ENCODE results near the gene CSF1.
"Not testable (repeated sequence)": the region's sequence is repeated elsewhere in the genome, so short reads cannot be mapped to it uniquely, and the experiment has no call there.

The CSF1 gene

DNA sequence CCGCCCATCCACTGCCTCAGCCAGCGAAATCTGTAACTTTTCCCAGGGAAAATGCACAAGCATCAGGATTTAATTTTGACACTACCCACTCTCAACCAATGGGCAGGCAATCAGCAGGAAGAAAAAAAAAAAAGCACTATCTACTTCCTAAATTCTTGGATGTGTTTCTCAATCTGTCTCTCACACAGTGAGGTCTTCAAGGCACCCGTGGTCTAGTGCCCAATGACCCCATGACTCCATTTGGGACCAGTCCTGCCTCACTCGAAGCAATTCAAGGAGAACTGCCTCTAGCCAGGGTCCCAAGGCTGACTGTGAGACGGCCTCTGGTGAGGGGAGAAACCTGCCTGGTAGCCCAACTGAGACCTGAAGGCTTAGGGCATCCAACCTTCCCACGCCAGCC is 35.9 kb downstream of the CSF1 start:
- no peak for DNase-seq

DNA sequence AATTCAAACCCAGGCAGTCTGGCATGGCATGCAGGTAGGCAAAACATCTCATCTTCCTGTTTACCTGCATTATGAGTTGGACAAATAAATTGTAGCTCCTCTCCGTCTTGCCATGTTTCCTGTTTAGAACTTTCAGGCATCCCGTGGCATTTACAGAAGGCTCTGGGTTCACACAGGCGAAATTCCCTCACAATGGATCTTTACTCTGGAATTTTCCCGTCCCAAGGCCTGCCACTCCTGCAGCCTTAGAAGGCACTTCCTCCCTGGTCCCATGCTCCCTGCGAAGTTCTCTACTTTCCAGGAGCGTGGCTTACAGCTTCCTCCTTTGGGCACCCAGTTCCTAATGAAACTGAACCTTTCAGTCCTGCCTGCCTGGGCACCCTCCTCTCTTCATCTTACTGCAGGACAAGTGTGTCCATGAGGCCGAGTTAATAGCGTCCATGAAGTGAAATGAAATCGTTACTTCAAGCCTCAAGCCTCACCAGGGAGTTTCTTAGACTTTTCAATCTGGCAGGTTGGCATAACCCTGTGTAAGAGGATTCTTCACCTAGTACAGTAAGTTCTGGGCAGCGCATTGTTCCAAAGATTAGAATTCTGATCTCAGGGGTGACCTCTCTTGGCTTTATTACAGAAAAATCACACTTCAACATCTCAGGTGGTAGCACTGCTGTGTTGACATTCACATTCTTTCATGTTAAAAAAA is 37.1 kb downstream of the CSF1 start:
- no peak for DNase-seq

DNA sequence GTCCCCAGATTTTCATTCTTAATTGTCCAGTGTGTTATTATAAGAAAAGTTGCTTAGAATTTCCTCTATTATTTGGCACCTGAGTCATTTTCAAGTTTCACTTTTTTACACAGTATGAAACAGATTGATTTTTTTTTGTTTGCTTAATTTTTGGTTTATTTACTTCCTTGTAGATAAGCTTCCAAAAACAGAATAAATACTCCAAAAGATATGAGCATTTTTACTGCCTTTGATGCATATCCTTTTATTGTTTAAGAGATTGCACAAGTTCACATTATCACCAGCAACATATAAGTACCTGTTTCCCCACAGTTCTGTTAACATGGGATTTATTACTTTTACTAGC is 37.6 kb downstream of the CSF1 start:
- no peak for DNase-seq

DNA sequence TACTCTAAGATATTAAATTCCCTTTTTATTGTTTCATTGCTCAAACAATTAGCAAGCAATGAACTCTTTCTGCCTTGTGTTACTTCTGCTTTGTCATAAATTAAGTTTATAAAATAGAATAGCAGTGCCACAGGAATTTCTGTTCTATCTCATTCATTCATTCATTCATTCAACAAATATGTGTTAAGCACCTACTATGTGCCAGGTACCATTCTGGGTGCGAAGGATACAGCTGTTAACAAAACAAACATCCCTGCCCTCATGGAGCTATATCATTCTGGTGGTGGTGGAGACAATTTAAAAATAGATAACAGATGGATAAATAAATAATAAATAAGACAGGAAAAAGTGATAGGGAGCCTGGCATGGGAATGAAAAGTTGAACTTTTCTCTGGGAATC is 39.4 kb downstream of the CSF1 start:
- DNase-seq, result no peak

DNA sequence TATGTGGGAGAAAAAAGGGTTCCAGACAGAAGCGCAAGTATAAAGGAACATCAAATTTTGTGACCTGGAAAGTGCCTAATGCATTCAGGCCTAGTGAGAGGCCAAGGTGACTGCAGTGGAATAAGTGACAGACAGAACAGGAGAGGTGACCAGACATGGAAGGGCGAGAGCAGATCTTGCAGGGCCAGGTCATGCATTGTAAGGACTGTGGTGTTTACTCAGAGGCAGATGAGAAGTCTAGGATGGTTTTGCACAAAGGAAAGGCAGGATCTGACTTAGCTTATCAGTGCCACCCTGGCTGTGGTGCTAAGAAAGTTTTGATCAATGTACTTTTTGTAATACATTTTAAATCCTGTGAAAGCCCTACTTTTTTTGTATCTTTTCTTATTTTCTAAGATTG is 39.9 kb downstream of the CSF1 start:
- DNase-seq, result no peak

DNA sequence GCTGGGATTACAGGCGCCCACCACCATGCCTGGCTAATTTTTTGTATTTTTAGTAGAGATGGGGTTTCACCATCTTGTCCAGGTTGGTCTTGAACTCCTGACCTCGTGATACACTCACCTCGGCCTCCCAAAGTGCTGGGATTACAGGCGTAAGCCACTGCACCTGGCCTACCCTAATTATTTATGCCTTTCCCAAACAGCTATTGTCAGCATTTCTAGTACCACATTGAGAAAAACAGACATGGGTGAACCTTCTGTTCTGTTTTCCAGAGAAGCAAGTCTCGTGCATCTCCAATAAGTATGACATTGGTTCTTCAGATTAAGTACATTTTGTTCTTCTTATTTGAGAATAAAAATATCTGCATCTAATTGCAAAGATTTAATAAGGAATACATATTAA is 40.9 kb downstream of the CSF1 start:
- DNase-seq, result not testable (repeated sequence)

DNA sequence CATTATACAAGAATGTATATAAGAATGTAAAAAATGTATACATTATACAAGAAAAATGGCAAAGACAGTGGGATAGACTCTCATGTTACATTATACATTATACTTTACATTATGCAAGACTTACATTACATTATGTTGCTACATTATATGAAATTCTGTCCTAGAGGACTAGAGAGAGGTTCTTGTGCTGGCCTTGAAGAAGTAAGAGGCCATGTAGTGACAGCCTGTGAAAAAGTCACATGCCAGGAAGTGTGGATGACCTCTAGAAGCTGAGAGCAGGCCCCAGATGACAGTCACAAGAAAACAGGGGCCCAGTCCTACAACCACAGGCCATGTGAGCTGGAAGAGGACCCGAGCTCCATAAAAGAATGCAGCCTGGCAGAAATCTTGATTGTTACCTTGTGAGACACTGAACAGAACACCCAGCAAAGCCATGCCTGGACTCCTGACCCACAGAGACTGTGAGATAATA is 43.4 kb downstream of the CSF1 start:
- DNase-seq, result no peak

DNA sequence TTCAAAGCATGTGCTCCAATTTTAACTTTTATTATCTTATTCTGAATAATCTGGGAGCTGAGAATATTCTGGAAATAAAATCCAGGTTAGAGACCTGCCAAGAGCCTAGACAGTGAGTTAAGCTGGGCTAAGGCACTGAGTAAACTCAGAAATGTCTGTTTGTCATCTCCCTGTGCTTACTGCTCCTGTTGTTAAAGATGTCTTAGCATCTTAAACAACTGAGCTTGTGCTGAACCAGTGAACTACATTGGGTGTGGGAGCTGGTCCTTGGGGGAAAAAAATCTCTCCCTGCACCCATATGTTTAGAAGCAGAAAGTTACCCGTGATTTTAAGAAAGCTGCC is 49.0 kb downstream of the CSF1 start:
- DNase-seq, result no peak

DNA sequence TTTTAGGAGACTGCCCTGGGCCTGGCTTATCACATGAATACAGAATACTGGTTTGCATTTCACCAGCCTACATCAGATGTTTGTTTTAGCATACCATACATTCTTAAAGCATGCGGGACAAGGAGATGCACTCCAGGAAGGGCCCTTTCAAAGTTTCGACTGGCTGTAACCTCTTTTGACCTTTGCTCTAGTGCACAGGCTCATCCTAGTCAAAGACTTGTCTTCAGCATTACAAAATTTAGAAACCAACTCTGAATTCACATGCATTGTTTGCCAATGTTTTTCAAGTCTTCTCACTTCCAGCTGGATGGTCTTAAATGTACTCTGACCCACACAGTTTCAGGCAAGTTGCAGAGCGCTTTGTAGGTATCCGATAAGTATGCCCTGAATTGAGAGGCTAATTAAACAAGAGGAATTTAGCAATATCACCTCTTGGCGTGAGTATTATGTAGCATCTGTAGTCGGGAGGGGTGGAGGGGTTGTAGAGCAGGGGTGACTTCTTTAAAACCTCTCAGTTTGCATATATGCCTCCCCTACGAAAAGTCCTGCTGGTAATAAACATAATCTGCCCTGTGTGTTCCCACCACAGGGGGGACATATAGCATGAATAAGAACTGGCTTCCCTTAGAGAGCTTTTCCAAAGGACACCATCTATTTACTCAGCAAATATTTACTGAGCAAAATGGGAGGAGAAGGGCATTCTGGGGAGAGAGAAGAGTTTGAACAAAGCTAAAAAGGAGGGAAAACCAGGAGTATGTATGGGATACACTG is 49.5 kb downstream of the CSF1 start:
- no peak for DNase-seq

DNA sequence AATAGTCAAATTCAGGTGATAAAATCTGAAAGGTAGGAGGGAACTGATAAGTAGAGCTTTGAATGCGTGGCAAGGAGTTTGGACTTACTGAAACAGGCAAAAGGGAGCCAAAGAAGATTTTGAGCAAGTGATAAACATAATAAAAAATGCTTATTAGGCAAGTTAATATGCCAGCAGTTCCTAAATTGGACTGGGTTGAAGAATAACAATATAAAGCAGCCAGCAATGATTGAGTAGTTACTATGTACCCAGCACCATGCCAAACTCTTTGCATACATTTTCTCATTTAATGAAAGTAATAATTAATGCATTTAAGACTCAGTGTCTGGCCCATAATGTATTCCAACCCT is 50.1 kb downstream of the CSF1 start:
- DNase-seq, result no peak

DNA sequence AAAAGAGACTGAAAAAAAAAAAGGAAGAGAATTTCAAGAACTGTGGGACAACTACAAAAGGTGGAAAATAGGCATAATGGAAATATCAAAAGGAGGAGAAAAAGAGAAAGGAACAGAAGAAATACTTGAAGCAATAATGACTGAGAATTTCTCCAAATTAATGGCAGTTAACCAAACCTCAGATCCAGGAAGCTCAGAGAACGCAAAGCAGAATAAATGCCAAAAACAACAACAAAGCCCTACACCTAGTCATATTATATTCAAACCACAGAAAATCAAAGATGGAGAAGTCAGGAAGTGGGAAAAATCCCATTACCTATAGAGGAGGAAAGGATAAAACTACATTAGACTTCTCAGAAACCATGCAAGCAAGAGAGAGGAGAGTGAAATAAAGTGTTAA is 53.2 kb downstream of the CSF1 start:
- no peak for DNase-seq

DNA sequence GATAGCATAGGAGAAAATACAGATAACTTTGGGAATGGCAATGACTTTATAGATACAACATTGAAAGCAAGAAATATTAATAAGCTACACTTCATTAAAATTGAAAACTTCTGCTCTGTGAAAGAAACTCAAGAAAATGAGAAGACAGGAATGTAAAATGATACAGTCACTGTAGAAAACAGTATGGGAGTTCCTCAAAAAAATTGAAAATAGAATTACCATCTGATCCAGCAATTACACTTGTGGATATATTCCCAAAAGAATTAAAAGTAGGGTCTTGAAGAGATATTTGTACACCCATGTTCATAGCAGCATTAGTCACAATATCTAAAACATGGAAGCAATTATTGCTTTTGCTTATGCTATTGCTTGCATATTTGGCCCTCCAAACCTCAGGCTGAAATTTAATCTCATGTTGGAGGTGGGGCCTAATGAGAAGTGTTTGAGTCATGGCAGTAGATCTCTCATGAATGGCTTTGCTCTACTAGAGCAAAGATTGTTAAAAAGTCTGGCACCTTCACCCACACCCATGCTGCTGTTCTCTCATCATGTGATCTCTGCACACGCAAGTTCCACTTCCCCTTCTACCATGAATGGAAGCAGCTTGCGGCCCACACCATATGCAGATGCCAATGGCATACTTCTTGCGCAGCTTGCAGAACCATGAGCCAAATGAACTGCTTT is 58.6 kb downstream of the CSF1 start:
- no peak for DNase-seq

DNA sequence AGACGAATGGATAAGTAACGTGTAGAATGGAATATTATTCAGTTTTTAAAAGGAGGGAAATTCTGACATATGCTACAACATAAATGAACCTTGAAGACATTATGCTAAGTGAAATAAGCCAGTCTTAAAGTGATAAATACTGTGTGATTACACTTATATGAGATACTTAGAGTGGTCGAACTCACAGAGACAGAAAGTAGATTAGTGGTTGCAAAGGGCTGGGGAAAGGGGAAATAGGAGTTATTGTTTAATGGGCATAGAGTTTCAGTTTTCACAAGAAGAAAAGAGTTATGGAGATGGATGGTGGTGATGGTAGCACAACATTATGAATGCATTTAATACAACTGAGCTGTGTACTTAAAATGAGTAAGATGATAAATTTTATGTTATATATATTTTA is 59.3 kb downstream of the CSF1 start:
- DNase-seq, result no peak

DNA sequence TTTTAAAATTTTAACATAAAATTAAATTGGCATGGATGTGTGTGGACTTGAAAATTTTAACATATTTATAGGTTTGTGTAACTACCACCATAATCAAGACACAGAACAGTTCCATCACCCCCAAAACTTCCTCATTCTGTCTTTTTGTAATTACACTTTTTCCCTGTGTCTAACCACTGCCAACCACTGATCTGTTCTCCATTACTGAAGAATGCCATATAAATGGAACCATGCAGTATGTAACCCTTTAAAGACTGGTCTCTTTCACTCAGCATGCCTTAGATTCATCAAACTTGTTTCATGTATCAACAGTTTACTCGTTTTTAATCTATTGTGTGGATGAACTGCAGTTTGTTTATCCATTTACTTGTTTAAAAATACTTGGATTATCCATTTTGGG is 60.9 kb downstream of the CSF1 start:
- no peak for DNase-seq

DNA sequence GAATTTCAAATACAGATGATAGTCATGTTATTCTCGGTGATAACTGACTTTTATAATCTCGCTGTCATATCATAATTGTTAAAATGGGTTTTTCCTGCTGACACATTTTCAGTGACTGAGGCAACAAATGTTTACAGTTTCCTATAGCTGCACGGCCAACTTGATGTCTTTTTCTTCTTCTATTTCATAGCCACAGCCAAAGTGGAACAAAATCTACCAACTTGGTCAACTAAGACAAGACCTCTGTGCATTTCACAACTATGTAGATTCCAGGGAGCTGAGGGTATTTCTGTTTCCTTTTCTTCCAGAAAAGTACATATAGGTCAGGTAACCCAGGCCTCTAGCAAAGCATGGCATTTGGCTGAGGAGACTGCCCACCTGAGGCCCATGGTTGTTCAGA is 63.5 kb downstream of the CSF1 start:
- no peak for DNase-seq

DNA sequence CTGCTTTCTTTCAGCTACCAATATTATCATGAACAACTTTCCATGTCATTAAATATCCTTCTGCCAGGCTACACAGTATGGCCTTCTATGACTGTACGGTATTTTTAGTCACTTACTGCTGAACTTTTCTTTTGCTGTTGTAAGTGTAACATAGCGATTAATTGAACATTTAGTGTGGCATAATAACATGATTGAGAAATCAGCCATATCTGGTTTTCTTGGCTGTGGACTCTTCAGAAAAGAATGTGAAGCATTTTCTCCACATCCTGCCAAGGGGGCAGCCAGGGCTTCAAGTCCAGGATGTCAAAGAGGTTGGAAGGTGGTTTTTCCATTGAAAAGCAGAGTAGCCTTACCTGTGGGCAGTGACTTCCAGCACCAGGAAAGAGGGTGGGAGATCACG is 65.1 kb downstream of the CSF1 start:
- no peak for DNase-seq

DNA sequence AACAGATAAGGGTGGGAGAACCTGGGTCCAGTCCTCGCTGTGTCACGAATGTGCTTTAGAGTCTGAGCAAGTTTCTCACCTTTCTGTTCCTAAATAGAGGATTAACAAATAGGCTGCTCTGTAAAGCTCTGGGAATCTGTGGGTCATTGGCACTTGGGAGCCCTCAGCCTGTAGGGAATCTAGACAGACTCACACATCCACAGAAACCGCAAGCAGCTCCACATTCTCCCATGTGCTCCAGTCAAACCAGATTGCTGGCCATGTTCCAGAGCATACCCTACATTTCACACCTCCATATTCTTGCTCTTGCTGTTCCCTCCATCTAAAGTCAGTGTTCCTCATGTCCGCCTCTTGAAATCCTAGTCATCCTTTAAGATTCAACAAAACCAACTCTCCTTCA is 66.1 kb downstream of the CSF1 start:
- no peak for DNase-seq

DNA sequence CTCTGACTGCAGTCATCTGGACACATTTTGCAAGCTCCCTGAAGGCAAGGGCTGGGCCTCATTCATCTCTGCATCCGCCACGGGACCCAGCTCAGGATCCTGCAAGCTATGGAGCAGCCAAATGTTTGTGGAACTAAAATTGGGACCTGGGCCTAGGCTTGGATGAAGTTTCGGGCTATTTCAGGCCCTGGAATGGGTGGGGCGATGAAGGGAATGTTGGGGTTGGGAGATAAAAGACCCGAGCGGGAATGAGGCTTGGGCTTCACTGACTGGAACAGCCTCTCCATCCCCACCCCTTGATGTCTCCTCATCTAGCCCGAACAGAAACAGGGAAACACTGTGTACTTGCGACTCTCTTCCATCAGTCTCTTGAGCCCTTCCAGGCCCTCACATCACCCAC is 66.6 kb downstream of the CSF1 start:
- DNase-seq, result no peak

DNA sequence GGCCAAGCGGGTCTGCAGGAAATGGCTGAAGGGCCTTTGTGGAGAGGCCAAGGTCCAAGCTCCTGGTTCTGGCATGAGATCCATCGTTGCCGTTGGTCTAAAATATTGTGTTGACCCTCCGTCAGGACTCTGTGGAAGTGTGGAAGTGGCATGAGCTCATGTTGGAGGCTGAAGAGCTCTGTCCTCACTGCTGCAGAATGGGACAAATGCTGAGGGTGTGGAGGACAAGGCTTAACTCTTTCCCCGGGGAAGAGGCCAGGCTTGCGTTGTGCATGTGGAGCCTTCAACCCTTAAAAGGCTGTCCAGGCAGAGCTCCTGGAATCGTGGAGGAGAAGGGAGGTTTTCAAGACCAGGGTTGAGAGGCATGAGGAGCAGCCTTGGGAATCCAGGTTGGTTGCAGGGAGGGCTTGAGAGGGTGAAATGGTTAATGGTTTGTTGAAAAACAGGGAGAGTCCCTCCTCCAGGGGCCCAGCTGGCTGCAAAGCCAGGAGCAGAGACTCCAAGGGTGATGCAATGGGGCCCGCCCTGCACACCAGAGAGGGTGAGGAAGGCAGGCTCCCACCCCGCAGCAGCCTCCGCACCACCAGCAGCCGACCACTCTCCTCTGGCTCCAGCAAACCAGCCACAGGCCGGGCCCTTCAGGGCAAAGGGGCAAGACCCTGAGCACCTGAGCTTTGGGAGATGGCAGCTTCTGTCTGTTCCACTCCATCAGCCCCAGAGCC is 67.2 kb downstream of the CSF1 start:
- no peak for DNase-seq

DNA sequence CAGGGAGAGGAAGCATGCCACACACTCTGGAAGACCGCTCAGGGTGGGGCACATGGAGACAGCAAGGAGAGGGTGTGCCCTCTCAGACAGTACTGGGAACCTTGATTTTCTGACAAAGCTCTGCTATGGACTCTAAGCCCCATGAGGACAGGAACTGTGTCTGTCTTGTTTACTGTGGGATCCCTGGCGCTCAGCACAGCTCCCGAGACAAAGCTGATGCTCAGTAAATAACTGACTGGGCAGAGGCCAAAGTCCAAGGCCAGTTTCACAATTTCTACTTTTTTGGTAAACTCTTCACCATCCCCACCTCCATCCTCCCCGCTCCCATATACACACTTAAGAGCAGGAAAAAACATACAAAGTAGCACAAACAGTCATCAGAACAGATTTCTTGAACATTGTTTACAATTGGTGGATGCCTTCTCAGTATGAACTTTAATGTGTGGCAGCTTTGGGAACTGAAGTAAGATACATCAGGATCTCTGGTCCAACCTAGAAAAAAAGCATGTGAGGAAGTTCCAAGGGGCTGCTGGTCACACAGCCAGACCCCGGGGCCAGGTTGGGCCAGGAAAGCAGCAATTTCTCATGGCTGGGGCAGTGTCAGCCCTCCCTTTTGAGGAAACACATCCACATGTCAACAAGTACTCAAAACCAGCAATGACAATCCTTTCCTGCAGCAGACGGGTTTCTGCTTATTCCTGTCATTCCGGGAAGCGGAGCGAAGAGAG is 68.3 kb downstream of the CSF1 start:
- DNase-seq, result no peak

DNA sequence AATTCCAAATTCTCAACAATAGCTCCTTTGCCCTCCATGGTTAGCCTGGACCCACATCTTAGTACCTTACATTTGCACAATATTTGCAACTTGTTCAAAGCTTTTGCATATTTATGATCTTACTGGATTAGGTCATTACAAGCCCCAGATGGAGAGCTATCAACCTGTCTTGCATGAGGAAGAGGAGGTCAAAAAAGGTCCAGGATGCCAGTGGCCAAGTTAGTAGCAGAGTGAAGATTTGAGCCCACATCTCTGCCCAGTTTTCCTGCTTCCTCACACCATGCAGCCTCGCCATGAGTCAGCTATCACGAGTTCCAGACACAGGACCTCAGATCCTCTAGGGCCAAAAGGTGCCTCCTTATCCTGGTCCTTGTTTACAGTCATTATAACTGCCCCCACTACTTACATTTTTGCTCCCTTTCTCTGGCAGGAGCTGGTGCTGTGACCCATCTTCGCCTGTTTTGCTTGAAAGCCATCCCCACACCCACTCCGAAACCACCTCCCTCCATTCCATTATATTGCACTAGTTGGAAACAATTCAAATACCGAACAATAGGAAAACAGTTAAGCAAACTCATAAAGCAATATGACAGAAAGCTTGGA is 68.9 kb downstream of the CSF1 start:
- no peak for DNase-seq
